Chondrocyte (in vitro differentiated cells): ENCODE data around the gene ACER2. TPM values are rescaled to one million over a fixed set of nuclear protein-coding genes. Genes with fewer than 3 reads are reported as not detected.
"Not testable (repeated sequence)": the region's sequence is repeated elsewhere in the genome, so short reads cannot be mapped to it uniquely, and the experiment has no call there.

Experiments
- DNase-seq: peaks from one replicate; pipeline ENCODE4 v3.0.0; 2021; ENCODE audit warnings: mixed read lengths, low spot score
- H3K27ac Mint-ChIP-seq: one replicate; pipeline ENCODE4 v1.8.0; 2021; ENCODE audit warnings: mild to moderate bottlenecking, moderate library complexity, mixed read lengths; ENCODE audit not compliant: unreplicated experiment
- H3K27me3 Mint-ChIP-seq: 2 replicates; pipeline ENCODE4 v1.8.0; 2021; ENCODE audit warnings: low read depth, mixed read lengths
- H3K36me3 Mint-ChIP-seq: 2 replicates; pipeline ENCODE4 v1.8.0; 2021; ENCODE audit warnings: low read depth, mixed read lengths
- H3K4me1 Mint-ChIP-seq: 2 replicates; pipeline ENCODE4 v1.8.0; 2021; ENCODE audit warnings: low read depth, mild to moderate bottlenecking, mixed read lengths
- H3K4me3 Mint-ChIP-seq: one replicate; pipeline ENCODE4 v1.8.0; 2021; ENCODE audit warnings: mild to moderate bottlenecking, moderate library complexity, mixed read lengths; ENCODE audit not compliant: unreplicated experiment
- H3K9me3 Mint-ChIP-seq: 2 replicates; pipeline ENCODE4 v1.8.0; 2021; ENCODE audit warnings: low read depth, mixed read lengths
- total RNA-seq: library from RNA; stranded (reverse); gene quantifications from 3 replicates; pipeline ENCODE4 v1.2.1, GENCODE V29; 2021
- TF ChIP-seq, protein P1 (sequence below): fragments of 200-600 bp; sonication (generic); IDR thresholded peaks from 2 replicates; pipeline ENCODE4 v1.5.0; 2021; ENCODE audit warnings: antibody characterized with exemption, mild to moderate bottlenecking, moderate library complexity

Gene ACER2
- total RNA-seq, 1 donor from 2014 or later: 0.65 TPM

- no peak overlapping the region for H3K27ac Mint-ChIP-seq
Observed at GRCh38 chr9:19387317-19387716, 21.5 kb upstream of the ACER2 start.

DNA sequence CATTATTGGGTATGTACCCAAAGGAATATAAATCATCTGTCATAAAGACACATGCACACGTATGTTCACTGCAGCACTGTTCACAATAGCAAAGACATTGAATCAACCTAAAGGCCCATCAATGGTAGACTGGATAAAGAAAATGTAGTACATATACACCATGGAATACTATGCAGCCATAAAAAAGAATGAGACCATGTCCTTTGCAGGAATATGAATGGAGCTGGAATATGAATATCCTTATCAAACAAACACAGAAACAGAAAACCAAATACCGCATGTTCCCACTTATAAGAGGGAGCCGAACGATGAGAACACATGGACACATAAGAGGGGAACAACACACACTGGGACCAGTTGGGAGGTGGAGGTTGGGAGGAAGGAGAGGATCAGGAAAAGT is 19.3 kb upstream of the ACER2 start:
- DNase-seq, H3K9me3 Mint-ChIP-seq, H3K4me1 Mint-ChIP-seq, H3K4me3 Mint-ChIP-seq, H3K27me3 Mint-ChIP-seq, H3K27ac Mint-ChIP-seq, H3K36me3 Mint-ChIP-seq: not testable (repeated sequence)

More at GRCh38 chr9:19387317-19387716, 21.5 kb upstream of the ACER2 start:
- H3K36me3 Mint-ChIP-seq: no peaks in the 10 kb centered on the region
- no peak overlapping the region for H3K4me3 Mint-ChIP-seq
- DNase-seq: no peak
- H3K4me1 Mint-ChIP-seq: peaks cover 10% of the 10 kb centered on the region
- peaks cover 5% of the 10 kb centered on the region for H3K9me3 Mint-ChIP-seq
- H3K27me3 Mint-ChIP-seq: no peaks in the 10 kb centered on the region
- TF ChIP-seq, protein P1, sequence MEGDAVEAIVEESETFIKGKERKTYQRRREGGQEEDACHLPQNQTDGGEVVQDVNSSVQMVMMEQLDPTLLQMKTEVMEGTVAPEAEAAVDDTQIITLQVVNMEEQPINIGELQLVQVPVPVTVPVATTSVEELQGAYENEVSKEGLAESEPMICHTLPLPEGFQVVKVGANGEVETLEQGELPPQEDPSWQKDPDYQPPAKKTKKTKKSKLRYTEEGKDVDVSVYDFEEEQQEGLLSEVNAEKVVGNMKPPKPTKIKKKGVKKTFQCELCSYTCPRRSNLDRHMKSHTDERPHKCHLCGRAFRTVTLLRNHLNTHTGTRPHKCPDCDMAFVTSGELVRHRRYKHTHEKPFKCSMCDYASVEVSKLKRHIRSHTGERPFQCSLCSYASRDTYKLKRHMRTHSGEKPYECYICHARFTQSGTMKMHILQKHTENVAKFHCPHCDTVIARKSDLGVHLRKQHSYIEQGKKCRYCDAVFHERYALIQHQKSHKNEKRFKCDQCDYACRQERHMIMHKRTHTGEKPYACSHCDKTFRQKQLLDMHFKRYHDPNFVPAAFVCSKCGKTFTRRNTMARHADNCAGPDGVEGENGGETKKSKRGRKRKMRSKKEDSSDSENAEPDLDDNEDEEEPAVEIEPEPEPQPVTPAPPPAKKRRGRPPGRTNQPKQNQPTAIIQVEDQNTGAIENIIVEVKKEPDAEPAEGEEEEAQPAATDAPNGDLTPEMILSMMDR: no peak

- peaks cover 4% of the 10 kb centered on the region for H3K9me3 Mint-ChIP-seq
- TF ChIP-seq, protein P1: no peak
- H3K4me1 Mint-ChIP-seq: no peaks in the 10 kb centered on the region
- no peak overlapping the region for H3K27ac Mint-ChIP-seq
- no peak overlapping the region for H3K4me3 Mint-ChIP-seq
- H3K36me3 Mint-ChIP-seq: no peaks in the 10 kb centered on the region
- H3K27me3 Mint-ChIP-seq: peaks cover 1% of the 10 kb centered on the region
- no peak for DNase-seq
Observed at GRCh38 chr9:19397845-19398244, 11.0 kb upstream of the ACER2 start.

- not testable (repeated sequence) for H3K27ac Mint-ChIP-seq, H3K36me3 Mint-ChIP-seq, H3K27me3 Mint-ChIP-seq, DNase-seq, H3K4me3 Mint-ChIP-seq, H3K4me1 Mint-ChIP-seq
- H3K9me3 Mint-ChIP-seq: peaks cover 15% of the 10 kb centered on the region
Observed at GRCh38 chr9:19403231-19403630, 5.6 kb upstream of the ACER2 start.

DNA sequence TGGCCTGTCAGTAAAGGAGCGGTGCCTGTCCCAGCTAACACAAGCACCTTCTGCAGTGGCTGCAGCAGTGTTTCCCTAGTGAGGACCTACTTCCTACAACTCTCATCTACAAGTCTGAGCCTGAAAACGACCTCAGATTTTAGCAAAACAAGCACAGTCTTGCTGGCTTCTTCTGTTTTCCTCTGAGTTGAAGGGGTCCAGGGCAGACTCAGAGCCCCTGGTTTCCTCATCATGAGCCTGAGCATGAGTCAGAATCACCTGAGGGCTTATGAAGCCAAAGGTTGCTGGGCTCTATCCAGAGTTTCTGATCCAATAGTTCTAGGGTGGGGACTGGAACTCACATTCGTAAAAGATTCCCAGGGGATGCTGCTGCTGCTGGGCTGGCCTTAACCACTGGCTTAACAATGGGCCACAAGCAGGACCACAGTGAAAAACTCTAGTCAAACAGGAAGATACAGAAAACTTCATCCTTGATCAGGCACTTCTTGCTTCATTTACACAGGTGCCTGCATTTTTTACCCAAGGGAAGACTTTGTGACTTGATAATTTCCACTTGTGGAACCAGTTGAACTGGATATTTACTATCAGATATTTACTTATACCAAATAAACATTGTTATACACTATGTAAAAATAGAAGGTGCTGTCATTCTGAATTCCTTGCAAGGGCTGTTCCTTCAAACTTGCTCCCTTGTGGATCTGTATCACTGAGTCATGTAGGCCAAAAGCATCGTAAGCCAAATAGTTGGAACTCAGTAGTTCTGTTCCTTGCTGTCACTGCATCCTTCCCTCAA is 4.3 kb upstream of the ACER2 start:
- no peak overlapping the region for H3K27ac Mint-ChIP-seq
- peaks cover 1% of the 10 kb centered on the region for H3K36me3 Mint-ChIP-seq
- peaks cover 3% of the 10 kb centered on the region for H3K4me1 Mint-ChIP-seq
- H3K9me3 Mint-ChIP-seq: peaks cover 15% of the 10 kb centered on the region
- TF ChIP-seq, protein P1: no peak
- no peaks in the 10 kb centered on the region for H3K27me3 Mint-ChIP-seq
- DNase-seq: no peak
- H3K4me3 Mint-ChIP-seq: no peak overlapping the region

DNA sequence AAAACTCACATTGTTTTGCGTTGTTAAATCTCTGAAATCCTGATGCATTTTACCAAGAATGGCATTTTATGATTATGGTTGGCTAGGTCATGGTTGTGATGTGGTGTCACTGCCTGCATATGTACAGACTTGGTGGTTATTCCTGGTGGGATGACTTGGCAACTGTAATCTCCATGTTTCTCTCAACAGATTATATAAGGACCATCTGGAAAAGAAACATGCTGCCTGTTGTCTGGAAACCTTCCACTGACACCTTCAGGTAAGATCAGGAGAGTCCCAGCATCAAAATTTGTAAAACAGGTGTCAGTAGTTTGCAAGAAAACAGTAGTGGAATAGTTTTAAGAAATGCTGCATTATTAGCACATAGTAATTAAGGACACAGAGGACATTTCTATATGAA is 3.0 kb upstream of the ACER2 start:
- peaks cover 15% of the 10 kb centered on the region for H3K9me3 Mint-ChIP-seq
- H3K27me3 Mint-ChIP-seq: no peaks in the 10 kb centered on the region
- no peak overlapping the region for H3K4me3 Mint-ChIP-seq

More for the DNA sequence above, 3.0 kb upstream of the ACER2 start:
- peaks cover 1% of the 10 kb centered on the region for H3K36me3 Mint-ChIP-seq
- DNase-seq: no peak
- TF ChIP-seq, protein P1: no peak
- peaks cover 9% of the 10 kb centered on the region for H3K4me1 Mint-ChIP-seq
- H3K27ac Mint-ChIP-seq: no peak overlapping the region
